GM23248 (cell line): ENCODE data around the gene HSP90AB1.

Experiments
- EZH2 ChIP-seq: fragments of 200-600 bp; sonication (generic); IDR thresholded peaks from 2 replicates; pipeline ENCODE4 v1.6.1; 2018; ENCODE audit warnings: antibody characterized with exemption, mild to moderate bottlenecking; ENCODE audit not compliant: insufficient read depth, poor library complexity, severe bottlenecking
- EZH2phosphoT487 ChIP-seq: fragments of 200-600 bp; sonication (generic); IDR thresholded peaks from 2 replicates; pipeline ENCODE4 v1.6.1; 2018; ENCODE audit warnings: antibody characterized with exemption, moderate library complexity, mild to moderate bottlenecking, low read depth; ENCODE audit not compliant: insufficient read depth

DNA sequence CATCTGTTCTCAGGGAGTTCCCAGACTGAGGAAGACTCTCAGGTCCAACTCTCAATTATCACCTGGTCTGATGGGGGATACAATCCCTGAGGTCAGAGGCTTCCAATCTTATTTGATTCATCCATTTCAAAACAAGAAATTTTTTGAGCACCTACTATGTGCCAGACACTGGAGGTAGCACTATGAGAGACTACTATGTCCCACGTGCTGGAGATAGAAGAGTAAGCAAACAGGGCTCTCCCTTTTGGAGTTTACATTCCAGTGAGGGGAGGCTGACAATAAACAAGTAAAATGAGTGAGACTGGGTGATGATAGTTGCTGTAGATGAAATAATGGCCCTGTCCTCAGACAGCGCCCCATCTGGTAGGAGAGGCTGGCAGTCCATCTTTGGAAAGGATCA lies 39.8 kb downstream of the HSP90AB1 start:
- no peak for TF ChIP-seq EZH2
- TF ChIP-seq EZH2phosphoT487, result no peak
